NCI-H2196 (cell line): ENCODE data around the gene RPS14.
"Not testable (repeated sequence)": the region's sequence is repeated elsewhere in the genome, so short reads cannot be mapped to it uniquely, and the experiment has no call there.

Experiments used
- DNase-seq: peaks from one replicate; lab custom pipeline; 2025; ENCODE audit not compliant: unreplicated experiment; lab: John Stamatoyannopoulos, UW

The RPS14 gene

GRCh38 chr5:150446088-150446487 is 3.5 kb downstream of the RPS14 start:
- no peak for DNase-seq

- DNase-seq: no peak
These were observed 4.8 kb downstream of the RPS14 start for GRCh38 chr5:150444770-150445169.

GRCh38 chr5:150443242-150444075 is 6.1 kb downstream of the RPS14 start:
- DNase-seq: no peak

- no peak for DNase-seq
These were observed 6.8 kb downstream of the RPS14 start for GRCh38 chr5:150442699-150443080.

- DNase-seq: no peak
These were observed 7.5 kb downstream of the RPS14 start for GRCh38 chr5:150441813-150442698.

- DNase-seq: no peak
These were observed 8.4 kb downstream of the RPS14 start for GRCh38 chr5:150440948-150441812.

- peak; percentile 13 for DNase-seq
These were observed 10.5 kb downstream of the RPS14 start for GRCh38 chr5:150438873-150439546.

GRCh38 chr5:150436141-150436680 is 13.3 kb downstream of the RPS14 start:
- peak; percentile 87 for DNase-seq

- DNase-seq: no peak
These were observed 15.1 kb downstream of the RPS14 start for GRCh38 chr5:150434464-150434863.

- no peak for DNase-seq
These were observed 18.0 kb downstream of the RPS14 start for GRCh38 chr5:150431574-150431973.

- no peak for DNase-seq
These were observed 18.5 kb downstream of the RPS14 start for GRCh38 chr5:150431048-150431447.

GRCh38 chr5:150429410-150429873 is 20.1 kb downstream of the RPS14 start:
- DNase-seq: no peak

- no peak for DNase-seq
These were observed 20.6 kb downstream of the RPS14 start for GRCh38 chr5:150428978-150429377.

- no peak for DNase-seq
These were observed 21.2 kb downstream of the RPS14 start for GRCh38 chr5:150428106-150428876.

GRCh38 chr5:150426165-150426564 is 23.4 kb downstream of the RPS14 start:
- DNase-seq: not testable (repeated sequence)

GRCh38 chr5:150422758-150423157 is 26.8 kb downstream of the RPS14 start:
- DNase-seq: no peak

GRCh38 chr5:150422075-150422474 is 27.5 kb downstream of the RPS14 start:
- DNase-seq: no peak

GRCh38 chr5:150419630-150420270 is 29.8 kb downstream of the RPS14 start:
- DNase-seq: no peak
